GM23248 (cell line): ENCODE results near the gene ACSS1.

Source experiments
- EZH2 ChIP-seq: fragments of 200-600 bp; sonication (generic); IDR thresholded peaks from 2 replicates; pipeline ENCODE4 v1.6.1; 2018; ENCODE audit warnings: antibody characterized with exemption, mild to moderate bottlenecking; ENCODE audit not compliant: insufficient read depth, poor library complexity, severe bottlenecking
- EZH2phosphoT487 ChIP-seq: fragments of 200-600 bp; sonication (generic); IDR thresholded peaks from 2 replicates; pipeline ENCODE4 v1.6.1; 2018; ENCODE audit warnings: antibody characterized with exemption, moderate library complexity, mild to moderate bottlenecking, low read depth; ENCODE audit not compliant: insufficient read depth

- TF ChIP-seq EZH2 (no peak), EZH2phosphoT487 (no peak)
Observed at GRCh38 chr20:25043499-25044260, 14.3 kb downstream of the ACSS1 start.
